OCI-LY7 (cell line): ENCODE measurements around the gene IQGAP3. TPM values are rescaled to one million over a fixed set of nuclear protein-coding genes. Genes with fewer than 3 reads are reported as not detected.
A peak's percentile ranks its signal among the peaks of the same experiment; 100 is the strongest.

ENCODE experiments used
- BruUV-seq: library from RNA; stranded (reverse); fragments of 400-500 nt; replicated peaks from 2 replicates; lab custom pipeline; 2021; lab: Mats Ljungman, UMichigan
- CTCF ChIA-PET: fragments of 300-600 bp; sonication (Branson Sonifier 250); formaldehyde crosslinking; loops from one replicate; lab custom pipeline; 2022; ENCODE audit warnings: antibody characterized with exemption; ENCODE audit not compliant: unreplicated experiment; lab: Charles Lee
- POLR2A ChIA-PET: fragments of 300-600 bp; sonication (Branson Sonifier 250); formaldehyde crosslinking; loops from one replicate; lab custom pipeline; 2022; ENCODE audit warnings: antibody characterized with exemption; lab: Charles Lee
- DNase-seq: peaks from one replicate; pipeline ENCODE4 v3.0.0-alpha.2; 2015; ENCODE audit warnings: low spot score
- H2AFZ ChIP-seq: fragments of 200-600 bp; sonication (generic), shearing (Covaris generic); 2 replicates; pipeline ENCODE4 v1.6.1; 2014; ENCODE audit warnings: mild to moderate bottlenecking, antibody characterized with exemption, low read length, moderate library complexity
- H3K27ac ChIP-seq: fragments of 200-600 bp; sonication (generic); 2 replicates; pipeline ENCODE4 v1.5.1; 2014; ENCODE audit warnings: mixed run types, low read depth, mild to moderate bottlenecking, moderate library complexity, low read length, inconsistent platforms; ENCODE audit not compliant: poor library complexity, severe bottlenecking
- H3K36me3 ChIP-seq: fragments of 200-600 bp; sonication (generic); 2 replicates; pipeline ENCODE4 v1.6.1; 2014; ENCODE audit warnings: mild to moderate bottlenecking, antibody characterized with exemption, low read length, moderate library complexity, mixed read lengths; ENCODE audit not compliant: insufficient read depth
- H3K4me1 ChIP-seq: fragments of 200-600 bp; sonication (generic); 2 replicates; pipeline ENCODE4 v1.5.1; 2014; ENCODE audit warnings: mild to moderate bottlenecking, low read length; ENCODE audit not compliant: insufficient read depth, poor library complexity, severe bottlenecking
- H3K4me2 ChIP-seq: fragments of 200-600 bp; sonication (generic); 2 replicates; pipeline ENCODE4 v1.6.1; 2014; ENCODE audit warnings: mild to moderate bottlenecking, low read length
- H3K4me3 ChIP-seq: fragments of 200-600 bp; sonication (generic); 2 replicates; pipeline ENCODE4 v1.5.1; 2014; ENCODE audit warnings: mild to moderate bottlenecking, low read depth, low read length; ENCODE audit not compliant: poor library complexity, severe bottlenecking
- H3K79me2 ChIP-seq: fragments of 200-600 bp; sonication (generic); 2 replicates; pipeline ENCODE4 v1.6.1; 2016; ENCODE audit warnings: low read depth, mild to moderate bottlenecking, low read length, moderate library complexity, mixed read lengths; ENCODE audit not compliant: insufficient read depth
- H3K9me2 ChIP-seq: fragments of 200-600 bp; sonication (generic); 2 replicates; pipeline ENCODE4 v1.6.1; 2016; ENCODE audit warnings: mild to moderate bottlenecking, low read length, mixed read lengths; ENCODE audit not compliant: insufficient read depth
- H3K9me3 ChIP-seq: fragments of 200-600 bp; sonication (generic); 2 replicates; pipeline ENCODE4 v1.6.1; 2014; ENCODE audit warnings: mild to moderate bottlenecking, mixed run types, low read length, mixed read lengths
- H4K20me1 ChIP-seq: fragments of 200-600 bp; sonication (generic); 2 replicates; pipeline ENCODE4 v1.6.1; 2014; ENCODE audit warnings: mild to moderate bottlenecking, antibody characterized with exemption, low read length, moderate library complexity, mixed read lengths; ENCODE audit not compliant: insufficient read depth
- EZH2phosphoT487 ChIP-seq: fragments of 200-600 bp; sonication (generic); IDR thresholded peaks from 2 replicates; pipeline ENCODE4 v1.6.1; 2018; ENCODE audit warnings: low read depth, borderline replicate concordance, mild to moderate bottlenecking, mixed run types, antibody characterized with exemption, low read length, moderate library complexity, mixed read lengths
- intact Hi-C: fragments of 100-400 bp; cut with micrococcal nuclease; formaldehyde crosslinking; loops from one replicate; pipeline ENCODE4 v1.10.0; 2022; ENCODE audit not compliant: unreplicated experiment
- total RNA-seq, 2 experiments: library from RNA; depleted of rRNA in 1 of 2; stranded (reverse); fragments of >200 nt in 1 of 2; shearing (Covaris generic) in 1 of 2; gene quantifications; 2 replicates each; pipeline ENCODE4 v1.2.3, GENCODE V29; 2014 to 2022
- TF ChIP-seq, protein P1 (sequence below): fragments of 200-600 bp; sonication (generic); conservative IDR thresholded peaks from 2 replicates; pipeline ENCODE4 v1.5.1; 2014; ENCODE audit warnings: mild to moderate bottlenecking, antibody characterized with exemption, low read length, moderate library complexity, mixed read lengths

The IQGAP3 gene
- total RNA-seq, 2 experiments from 2014 or later: 22.4 to 28.7 TPM

DNA sequence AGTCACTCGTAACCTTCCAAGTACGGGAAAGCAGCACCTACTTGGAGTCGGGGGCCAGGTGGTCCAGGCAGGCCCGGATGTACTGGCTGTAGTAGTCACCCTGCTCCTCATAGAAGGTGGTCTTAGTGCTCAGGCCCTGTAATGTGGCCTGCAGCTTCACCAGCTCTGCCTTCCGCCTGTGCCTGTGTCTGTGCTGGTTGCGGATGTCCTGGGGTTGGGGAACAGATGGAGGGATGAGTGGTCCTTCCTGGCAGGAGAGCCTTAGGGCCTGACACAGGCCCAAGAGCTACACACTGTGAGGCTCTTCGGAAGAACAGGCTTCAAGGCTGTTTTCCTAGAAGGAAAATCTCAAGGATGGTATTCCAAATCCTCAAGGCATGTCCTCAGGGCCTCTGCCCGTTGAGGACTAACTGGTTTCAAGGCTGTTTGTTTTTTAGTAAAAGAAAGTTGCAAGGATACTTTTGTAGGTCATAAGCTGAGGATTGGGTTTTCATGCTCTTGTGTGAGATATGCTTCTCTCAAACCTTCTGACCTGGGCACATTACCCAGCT is 43.4 kb downstream of the IQGAP3 start:
- ChIA-PET POLR2A (interaction anchor here (0.6 kb wide), 1 partner anchor 24 kb away, joined by 3 read pairs; no protein-coding TSS in a partner anchor), CTCF (no interaction called here)
- Histone ChIP-seq H3K4me3 (no peak overlapping the region), H4K20me1 (no peaks in the 10 kb centered on the region), H3K9me2 (no peaks in the 10 kb centered on the region), H2AFZ (no peak overlapping the region), H3K4me1 (peaks cover 31% of the 10 kb centered on the region), H3K36me3 (peaks cover 42% of the 10 kb centered on the region), H3K9me3 (no peaks in the 10 kb centered on the region), H3K4me2 (no peak overlapping the region), H3K79me2 (no peaks in the 10 kb centered on the region), H3K27ac (no peak overlapping the region)
- intact Hi-C loops: loop anchor here (5.0 kb wide), 1 partner anchor 38 kb away; no protein-coding TSS in a partner anchor
- no TSS peak for BruUV-seq
- no peak for DNase-seq
- no peak for TF ChIP-seq EZH2phosphoT487
- TF ChIP-seq, protein P1, sequence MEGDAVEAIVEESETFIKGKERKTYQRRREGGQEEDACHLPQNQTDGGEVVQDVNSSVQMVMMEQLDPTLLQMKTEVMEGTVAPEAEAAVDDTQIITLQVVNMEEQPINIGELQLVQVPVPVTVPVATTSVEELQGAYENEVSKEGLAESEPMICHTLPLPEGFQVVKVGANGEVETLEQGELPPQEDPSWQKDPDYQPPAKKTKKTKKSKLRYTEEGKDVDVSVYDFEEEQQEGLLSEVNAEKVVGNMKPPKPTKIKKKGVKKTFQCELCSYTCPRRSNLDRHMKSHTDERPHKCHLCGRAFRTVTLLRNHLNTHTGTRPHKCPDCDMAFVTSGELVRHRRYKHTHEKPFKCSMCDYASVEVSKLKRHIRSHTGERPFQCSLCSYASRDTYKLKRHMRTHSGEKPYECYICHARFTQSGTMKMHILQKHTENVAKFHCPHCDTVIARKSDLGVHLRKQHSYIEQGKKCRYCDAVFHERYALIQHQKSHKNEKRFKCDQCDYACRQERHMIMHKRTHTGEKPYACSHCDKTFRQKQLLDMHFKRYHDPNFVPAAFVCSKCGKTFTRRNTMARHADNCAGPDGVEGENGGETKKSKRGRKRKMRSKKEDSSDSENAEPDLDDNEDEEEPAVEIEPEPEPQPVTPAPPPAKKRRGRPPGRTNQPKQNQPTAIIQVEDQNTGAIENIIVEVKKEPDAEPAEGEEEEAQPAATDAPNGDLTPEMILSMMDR: no peak

DNA sequence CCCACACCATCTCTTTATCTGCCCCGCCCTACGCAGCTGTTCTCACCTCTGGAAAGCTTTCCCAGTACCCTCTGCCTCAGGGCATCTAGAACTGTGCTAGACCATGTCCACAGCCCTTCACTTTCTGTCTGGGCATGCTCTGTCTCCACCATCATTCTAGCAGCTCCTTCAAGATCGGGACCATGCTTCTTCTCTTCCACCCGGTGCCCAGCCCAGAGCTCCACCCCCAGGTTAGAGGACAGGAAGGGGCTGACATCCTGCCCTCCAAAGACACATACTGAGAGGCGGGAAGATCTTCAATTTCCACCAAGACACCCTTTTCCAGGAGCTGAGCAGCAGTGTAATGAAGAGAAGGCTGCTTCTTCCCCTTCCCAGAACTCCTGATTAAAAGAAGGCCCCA is 44.1 kb downstream of the IQGAP3 start:
- intact Hi-C loops: loop anchor here (5.0 kb wide), 1 partner anchor 39 kb away; no protein-coding TSS in a partner anchor
- CTCF ChIA-PET: interaction anchor here (0.5 kb wide), 1 partner anchor 35 kb away, joined by 5 read pairs; no protein-coding TSS in a partner anchor
- no TSS peak for BruUV-seq
- peaks cover 38% of the 10 kb centered on the region for H3K36me3 ChIP-seq
- H3K4me3 ChIP-seq: no peak overlapping the region
- H3K79me2 ChIP-seq: no peaks in the 10 kb centered on the region
- no peak for DNase-seq
- POLR2A ChIA-PET: no interaction called here
- H4K20me1 ChIP-seq: no peaks in the 10 kb centered on the region
- no peak overlapping the region for H3K27ac ChIP-seq
- 0 out of 2 replicates have a peak overlapping the region, but pooled peaks have one; percentile 8 for H3K4me2 ChIP-seq
- TF ChIP-seq, protein P1: no peak
- no peak for TF ChIP-seq EZH2phosphoT487
- no peaks in the 10 kb centered on the region for H3K9me3 ChIP-seq
- no peaks in the 10 kb centered on the region for H3K9me2 ChIP-seq
- H2AFZ ChIP-seq: no peak overlapping the region
- H3K4me1 ChIP-seq: peaks cover 35% of the 10 kb centered on the region

DNA sequence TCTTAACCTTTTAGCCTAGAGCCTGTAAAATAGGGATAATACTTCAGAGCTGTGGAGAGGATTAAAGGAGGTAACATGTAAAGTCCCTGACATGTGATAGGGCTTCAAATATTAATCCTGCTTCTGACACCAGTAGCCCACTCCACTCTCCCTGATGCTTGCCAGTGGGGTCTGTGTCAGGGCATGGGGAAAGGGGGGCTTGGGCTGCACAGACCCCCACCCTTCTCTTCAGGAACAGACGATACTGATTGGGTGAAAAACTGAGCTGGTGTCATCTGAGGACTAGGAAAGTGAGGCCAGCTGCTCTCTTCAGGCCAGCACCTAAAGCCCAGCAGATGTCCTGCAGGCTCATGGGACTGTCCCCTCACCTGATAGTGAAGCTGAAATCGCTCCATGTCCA is 44.8 kb downstream of the IQGAP3 start:
- no peak overlapping the region for H2AFZ ChIP-seq
- TF ChIP-seq EZH2phosphoT487: no peak
- TF ChIP-seq, protein P1: no peak
- ChIA-PET POLR2A (no interaction called here), CTCF (no interaction called here)
- peaks cover 34% of the 10 kb centered on the region for H3K36me3 ChIP-seq
- intact Hi-C loops: loop anchor here (5.0 kb wide), 1 partner anchor 40 kb away; no protein-coding TSS in a partner anchor
- no peaks in the 10 kb centered on the region for H3K9me3 ChIP-seq
- no peaks in the 10 kb centered on the region for H4K20me1 ChIP-seq
- no peak overlapping the region for H3K4me2 ChIP-seq
- H3K4me3 ChIP-seq: no peak overlapping the region
- no TSS peak for BruUV-seq
- no peak for DNase-seq
- peaks cover 35% of the 10 kb centered on the region for H3K4me1 ChIP-seq
- no peaks in the 10 kb centered on the region for H3K9me2 ChIP-seq
- no peaks in the 10 kb centered on the region for H3K79me2 ChIP-seq
- no peak overlapping the region for H3K27ac ChIP-seq
